Choroid plexus epithelial cell (primary cell): ENCODE results near the gene FAAP100.

Experiments used
- DNase-seq: peaks from one replicate; pipeline ENCODE4 v3.0.0-alpha.2; 2010; ENCODE audit warnings: low read depth
- H3K4me3 ChIP-seq: 2 replicates; pipeline ENCODE4 v1.5.1; 2011; ENCODE audit warnings: low read depth, mild to moderate bottlenecking, control low read depth, low read length, moderate library complexity
- CTCF ChIP-seq: conservative IDR thresholded peaks from 2 replicates; pipeline ENCODE4 v1.5.1; 2011; ENCODE audit warnings: low read depth, mild to moderate bottlenecking, control low read depth, inconsistent platforms, low read length, moderate library complexity

FAAP100 gene

GRCh38 chr17:81581758-81582157, 29.6 kb upstream of the FAAP100 start:
- no peak overlapping the region for H3K4me3 ChIP-seq
- TF ChIP-seq CTCF, result no peak
- no peak for DNase-seq

GRCh38 chr17:81580481-81580880, 28.3 kb upstream of the FAAP100 start:
- TF ChIP-seq CTCF, result no peak
- no peak for DNase-seq
- no peak overlapping the region for H3K4me3 ChIP-seq

- no peak overlapping the region for H3K4me3 ChIP-seq
- peak; percentile 71 for DNase-seq
- no peak for TF ChIP-seq CTCF
Observed at GRCh38 chr17:81579821-81580321, 27.7 kb upstream of the FAAP100 start.

- DNase-seq, result no peak
- no peak overlapping the region for H3K4me3 ChIP-seq
- no peak for TF ChIP-seq CTCF
Observed at GRCh38 chr17:81579298-81579697, 27.1 kb upstream of the FAAP100 start.

- no peak overlapping the region for H3K4me3 ChIP-seq
- TF ChIP-seq CTCF, result no peak
- no peak for DNase-seq
Observed at GRCh38 chr17:81578561-81579225, 26.5 kb upstream of the FAAP100 start.

- TF ChIP-seq CTCF, result no peak
- peak; percentile 57 for DNase-seq
- H3K4me3 ChIP-seq, result no peak overlapping the region
Observed at GRCh38 chr17:81578038-81578441, 25.9 kb upstream of the FAAP100 start.
